Measurements from ENCODE around the gene FRRS1.
A peak's percentile ranks its signal among the peaks of the same experiment; 100 is the strongest.

FRRS1 gene

DNA sequence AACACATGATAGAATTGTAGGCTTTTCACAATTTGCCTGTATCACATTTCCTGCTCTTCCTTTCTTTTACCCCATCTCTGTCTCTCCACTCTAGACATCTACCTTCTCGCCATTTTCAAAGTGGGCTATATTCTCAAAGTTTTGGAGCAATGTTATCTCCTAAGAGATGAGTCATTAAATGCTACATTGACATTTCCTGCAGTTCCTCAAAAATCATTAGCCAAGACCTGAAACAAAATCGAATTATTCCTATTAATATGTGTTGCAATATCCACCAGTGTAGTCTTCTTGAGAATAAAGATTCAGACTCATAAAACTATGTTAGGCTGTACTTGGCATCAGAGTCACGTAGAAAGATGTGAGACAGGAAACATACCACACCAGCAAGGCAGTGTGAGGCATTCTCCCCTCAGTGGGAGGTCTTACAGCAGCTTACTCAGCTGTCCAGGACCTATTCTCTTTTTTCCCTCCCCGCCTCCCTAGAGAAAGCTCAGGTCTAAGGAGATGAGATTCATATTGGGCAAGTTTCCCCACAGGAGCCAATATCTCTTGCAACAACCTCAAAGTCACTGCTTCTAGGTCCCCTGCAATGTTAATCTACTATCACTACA lies 38.8 kb downstream of the FRRS1 start:
- no peak for DNase-seq

DNA sequence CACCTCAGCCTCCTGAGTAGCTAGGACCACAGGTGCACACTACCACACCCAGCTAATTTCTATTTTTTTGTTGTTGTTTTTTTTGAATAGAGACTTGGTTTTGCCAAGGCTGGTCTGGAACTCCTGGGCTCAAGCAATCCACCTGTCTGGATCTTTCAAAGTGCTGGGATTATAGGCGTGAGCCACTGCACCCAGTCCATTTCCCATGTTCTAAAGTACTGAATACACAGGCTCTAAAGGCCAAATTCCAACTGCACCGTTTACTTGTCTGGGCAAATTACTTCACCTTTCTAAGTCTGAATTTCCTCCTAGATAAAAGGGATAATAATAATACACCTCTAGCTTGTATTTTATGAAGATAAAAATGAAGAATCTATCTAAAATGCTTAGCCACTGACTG lies 39.6 kb downstream of the FRRS1 start:
- DNase-seq: no peak

DNA sequence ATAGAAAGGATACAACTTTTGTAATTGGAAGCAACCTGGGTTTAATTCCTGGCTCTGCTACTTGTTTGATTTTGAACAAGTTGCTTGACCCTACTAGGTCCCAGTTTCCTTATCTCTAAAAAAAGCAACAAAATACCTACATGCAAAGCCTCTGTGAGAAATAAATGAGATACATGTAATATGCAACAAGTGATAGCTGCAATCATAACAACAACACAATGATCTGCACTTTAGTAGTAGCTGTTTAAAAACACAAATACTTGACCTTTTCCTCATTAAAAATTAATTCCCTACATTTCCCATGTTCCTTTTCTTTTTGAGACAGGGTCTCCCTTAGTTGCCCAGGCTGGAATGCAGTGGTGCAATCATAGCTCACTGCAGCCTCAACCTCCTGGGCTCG lies 40.0 kb downstream of the FRRS1 start:
- no peak for DNase-seq

DNA sequence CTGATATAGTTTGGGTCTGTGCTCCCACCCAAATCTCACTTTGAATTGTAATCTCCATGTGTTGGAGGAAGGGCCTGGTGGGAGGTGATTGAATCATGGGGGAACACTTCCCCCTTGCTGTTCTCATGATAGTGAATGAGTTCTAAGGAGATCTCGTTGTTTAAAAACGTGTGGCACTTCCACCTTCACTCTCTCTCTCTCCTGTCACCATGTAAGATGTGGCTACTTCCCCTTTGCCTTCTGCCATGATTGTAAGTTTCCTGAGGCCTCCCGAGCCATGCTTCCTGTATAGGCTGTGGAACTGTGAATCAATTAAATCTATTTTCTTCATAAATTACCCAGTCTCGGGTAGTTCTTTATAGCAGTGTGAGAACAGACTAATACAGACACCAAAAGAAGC lies 40.4 kb downstream of the FRRS1 start:
- DNase-seq: no peak

DNA sequence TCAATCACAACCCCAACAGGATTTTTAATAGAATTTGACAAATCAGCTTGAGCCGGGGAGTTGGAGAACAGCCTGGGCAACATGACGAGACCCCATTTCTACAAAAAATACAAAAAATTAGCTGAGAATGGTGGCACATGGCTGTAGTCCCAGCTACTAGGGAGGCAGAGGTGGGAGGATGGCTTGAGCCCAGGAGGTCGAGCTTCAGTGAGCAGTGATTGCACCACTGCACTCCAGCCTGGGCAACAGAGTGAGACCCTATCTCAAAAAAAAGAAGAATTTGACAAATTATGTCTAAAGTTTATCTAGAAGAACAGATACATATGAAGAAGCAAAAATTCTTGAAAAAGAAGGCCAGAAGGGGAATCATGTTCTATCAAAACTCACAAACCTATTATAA lies 43.2 kb downstream of the FRRS1 start:
- DNase-seq: no peak

DNA sequence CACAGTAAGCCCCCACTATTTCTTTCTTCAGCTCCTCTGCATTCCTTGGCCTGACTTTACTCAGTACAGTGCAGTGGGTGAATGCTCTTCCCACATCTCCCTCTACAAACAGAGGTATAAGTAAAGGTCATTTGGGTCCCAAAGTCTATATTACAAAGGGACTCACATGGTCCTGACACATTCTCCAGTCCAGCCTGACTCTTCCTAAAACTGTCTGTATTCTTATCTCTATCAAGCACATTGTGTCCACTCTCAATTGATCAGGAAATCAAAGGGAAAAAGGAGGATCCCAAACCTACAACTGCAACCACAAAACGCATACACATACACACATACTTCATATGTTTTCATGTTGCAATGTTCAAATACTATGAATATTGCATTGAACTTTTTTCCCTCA lies 49.4 kb downstream of the FRRS1 start:
- no peak for DNase-seq

DNA sequence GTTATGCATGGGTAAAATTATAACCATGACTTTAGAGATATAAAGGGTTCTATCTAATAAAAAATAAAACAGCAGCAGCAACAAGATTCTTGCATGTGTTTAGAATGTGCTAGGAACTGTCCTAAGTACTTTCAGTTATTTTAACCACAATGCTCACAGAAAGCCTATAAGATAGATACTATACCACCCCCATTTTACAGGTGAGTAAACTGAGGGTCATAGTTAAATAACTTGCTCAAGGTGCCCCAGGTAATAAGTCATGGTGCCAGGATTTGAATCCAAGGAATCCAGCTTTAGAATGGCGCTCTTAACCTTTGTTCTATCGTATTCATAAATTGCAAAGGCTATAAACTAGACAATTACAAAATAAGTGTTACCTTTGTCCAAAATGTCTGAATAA lies 53.4 kb downstream of the FRRS1 start:
- no peak for DNase-seq

GRCh38 chr1:99710994-99711393 lies 55.4 kb downstream of the FRRS1 start:
- no peak for DNase-seq

DNA sequence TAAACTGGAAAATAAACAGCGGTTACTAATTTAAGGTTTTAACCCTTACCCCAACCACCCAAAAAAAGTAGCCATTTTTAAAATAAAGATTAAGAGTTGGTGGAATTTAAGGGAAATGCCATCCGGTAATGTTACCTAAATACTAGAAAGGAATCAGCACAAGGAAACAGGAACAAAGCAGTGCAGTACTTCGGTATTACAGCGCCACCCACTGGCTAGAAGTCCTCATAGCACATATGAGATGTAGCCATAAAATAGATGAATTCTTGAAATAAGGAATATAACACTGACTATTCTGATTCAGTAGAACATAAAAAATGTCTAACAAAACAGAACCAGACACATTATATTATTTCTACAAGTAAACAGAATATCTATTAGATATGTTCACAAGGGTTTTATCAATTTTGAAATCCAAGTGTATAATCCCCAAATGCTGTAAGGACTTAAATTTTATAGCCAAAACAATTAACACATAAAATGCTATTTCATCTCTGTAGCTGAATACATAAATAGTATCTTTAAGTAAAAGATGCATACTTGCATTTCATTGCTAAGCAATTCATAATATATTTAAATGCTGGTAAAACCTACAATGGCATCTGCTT lies 58.8 kb downstream of the FRRS1 start:
- peak; percentile 79 for DNase-seq

GRCh38 chr1:99705385-99705784 lies 61.0 kb downstream of the FRRS1 start:
- no peak for DNase-seq

- DNase-seq: no peak
These were observed 62.0 kb downstream of the FRRS1 start for GRCh38 chr1:99704356-99704816.

DNA sequence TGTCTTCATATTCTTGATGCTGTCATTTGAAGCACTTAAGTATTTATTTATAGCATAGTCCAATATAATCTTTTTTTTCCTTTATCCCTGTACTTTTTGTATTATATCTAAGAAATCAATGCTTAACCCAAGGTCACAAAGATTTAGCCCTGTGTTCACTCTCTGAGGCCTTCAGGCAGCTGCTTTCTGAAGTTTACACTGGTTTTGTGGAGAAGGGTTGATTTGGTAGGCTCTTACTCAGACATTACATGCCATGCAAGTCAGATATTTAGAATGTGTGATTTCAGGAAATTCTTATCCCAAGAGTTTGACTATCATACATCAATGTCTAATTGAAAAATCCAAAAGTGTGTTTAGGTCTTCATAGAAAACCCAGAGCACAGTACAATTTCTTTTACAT lies 64.2 kb downstream of the FRRS1 start:
- DNase-seq: no peak

DNA sequence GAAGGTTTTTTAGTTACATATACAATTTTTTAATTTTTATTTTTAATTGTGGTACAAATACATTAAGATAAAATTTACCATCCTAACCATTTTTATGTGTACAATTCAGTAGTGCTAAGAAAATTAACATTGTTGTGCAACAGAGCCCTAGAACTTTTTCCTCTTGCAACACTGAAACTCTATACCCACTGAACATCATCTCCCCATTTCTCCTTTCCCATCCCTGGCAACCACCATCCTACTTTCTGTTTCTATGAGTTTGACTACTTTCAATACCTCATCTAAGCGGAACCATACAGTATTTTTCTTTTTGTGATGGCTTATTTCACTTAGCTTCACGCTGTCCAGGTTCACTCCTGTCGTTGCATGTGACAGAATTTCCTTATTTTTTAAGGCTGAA lies 66.4 kb downstream of the FRRS1 start:
- DNase-seq: no peak

DNA sequence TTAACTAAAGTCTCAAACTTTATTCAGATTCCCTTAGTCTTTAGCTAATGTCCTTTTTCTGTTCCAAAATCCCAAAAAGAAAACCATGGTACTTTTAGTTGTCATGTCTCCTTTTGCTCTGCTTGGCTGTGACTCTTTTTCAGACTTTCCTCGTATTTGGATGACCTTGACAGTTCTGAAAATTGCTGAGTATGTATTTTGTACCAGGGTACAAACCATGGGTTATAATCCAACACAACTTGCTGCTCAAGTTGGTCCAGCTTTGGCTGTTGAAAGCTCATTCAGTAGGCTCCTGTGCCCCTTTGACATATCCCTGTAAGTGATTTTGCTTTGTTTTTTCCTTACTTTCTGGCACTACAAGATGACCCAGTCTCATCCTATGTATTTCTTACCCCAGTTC lies 68.9 kb downstream of the FRRS1 start:
- DNase-seq: no peak

DNA sequence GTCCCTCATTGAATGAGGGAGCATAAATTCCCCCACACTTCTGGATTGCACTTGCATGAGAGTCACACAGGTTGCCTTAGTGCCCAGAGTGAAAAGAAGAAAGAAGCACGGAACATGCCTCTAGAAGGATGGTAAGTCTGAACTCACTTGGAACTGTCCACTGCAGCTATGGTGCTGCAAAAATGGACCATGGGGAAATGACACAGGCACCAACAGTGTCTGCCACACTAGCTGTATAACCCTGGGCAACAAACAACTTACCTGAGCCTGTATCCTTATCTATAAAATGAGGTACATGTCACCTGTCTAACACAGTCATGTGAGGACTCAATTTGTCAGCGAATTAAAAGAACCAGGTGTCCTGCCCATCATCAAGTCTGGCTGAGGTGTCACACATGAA lies 69.8 kb downstream of the FRRS1 start:
- DNase-seq: no peak

DNA sequence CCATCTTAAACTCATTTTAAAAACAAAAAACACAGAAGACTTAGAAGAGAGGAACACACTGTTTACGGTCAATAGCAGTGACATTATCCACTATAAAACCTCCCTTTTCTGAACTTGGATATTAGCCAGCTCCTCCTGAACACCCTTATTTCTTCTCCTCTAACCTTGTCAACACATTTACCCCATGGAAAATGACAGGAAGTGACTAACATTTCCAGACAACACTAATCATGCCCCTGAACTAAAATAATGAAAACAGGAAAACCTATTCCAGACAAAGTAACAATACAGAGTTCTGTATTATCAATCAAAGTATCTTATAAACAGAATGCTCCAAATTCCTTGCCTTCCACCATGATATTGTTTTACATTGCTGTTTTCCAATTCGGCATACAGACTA lies 75.3 kb downstream of the FRRS1 start:
- DNase-seq: no peak

GRCh38 chr1:99685516-99686180 lies 80.8 kb downstream of the FRRS1 start:
- peak; percentile 88 for DNase-seq

DNA sequence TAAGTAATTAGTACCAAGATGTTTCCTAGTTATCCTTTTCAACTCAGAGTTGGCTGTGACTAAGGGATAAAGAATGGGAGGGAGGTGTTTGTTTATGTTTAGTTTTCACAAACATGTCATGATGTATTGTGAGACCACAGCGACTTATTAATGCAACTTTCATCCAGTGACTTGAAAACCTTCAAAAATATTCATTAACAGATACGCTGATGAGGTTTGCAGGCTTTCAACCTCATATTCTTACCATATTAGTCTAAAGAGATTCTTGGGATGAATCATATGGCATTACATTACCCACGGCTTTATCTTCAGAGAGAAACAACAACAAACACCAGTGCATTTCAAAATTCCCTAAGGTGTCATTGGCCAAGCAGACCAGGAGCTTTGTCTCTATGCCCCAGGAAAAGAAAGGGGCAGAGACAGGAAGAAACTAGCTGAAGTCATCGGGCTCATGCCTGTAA lies 84.1 kb downstream of the FRRS1 start:
- DNase-seq: no peak

- no peak for DNase-seq
These were observed 84.9 kb downstream of the FRRS1 start for GRCh38 chr1:99681583-99681982.

DNA sequence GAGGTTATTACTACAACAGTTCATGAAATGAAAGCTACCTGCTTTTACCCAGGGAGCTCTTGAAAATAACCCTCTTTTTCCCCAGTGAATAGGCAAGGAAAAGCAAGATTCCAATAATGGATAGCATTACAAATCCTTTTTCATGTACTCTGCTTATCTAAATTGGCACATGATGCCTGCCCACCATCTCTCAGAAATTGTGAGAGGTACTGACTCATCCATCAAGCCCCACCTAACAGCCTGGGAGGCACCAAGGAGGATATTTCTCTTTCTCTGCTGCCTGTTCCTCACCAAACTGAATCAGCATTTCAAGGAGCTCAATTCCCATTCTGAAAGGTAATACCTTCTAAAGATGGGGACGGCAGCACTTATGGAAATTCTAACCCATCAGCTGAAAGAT lies 86.2 kb downstream of the FRRS1 start:
- DNase-seq: no peak

DNA sequence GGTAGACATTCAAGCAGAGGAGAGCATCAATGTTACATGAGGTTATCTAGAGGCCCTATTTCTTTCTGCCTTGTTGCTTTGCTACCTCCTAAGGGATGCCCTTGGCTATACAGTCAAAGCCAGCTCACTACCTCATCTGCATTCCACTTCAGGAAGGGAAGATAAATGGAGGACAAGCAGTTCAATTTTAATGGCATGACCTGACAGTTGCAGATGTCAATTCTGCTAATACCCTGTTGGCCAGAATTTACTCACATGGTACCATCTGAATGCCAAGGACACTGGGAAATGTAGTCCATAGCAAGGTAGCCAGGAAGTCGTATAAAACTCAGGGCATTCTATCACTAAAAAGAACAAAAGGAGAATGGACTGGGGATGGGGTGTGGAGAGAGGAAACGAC lies 89.0 kb downstream of the FRRS1 start:
- no peak for DNase-seq

DNA sequence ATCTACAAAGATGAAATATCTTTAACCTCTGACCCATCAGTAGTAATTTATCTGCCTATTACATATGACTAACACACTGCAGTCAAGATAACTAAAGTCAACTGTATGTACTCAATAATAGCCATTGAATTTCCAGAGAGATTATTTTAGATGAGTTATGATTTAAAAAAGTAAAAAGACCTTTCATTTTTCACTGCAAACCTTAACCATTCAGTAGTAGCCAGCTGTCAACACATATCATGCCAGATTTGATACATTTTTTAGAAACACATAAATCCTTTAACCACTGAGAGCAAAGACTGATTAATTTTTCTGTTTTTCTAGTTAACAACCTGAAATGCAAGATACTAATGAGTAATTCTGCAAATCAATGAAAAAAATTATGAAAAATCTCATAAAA lies 89.6 kb downstream of the FRRS1 start:
- DNase-seq: no peak

DNA sequence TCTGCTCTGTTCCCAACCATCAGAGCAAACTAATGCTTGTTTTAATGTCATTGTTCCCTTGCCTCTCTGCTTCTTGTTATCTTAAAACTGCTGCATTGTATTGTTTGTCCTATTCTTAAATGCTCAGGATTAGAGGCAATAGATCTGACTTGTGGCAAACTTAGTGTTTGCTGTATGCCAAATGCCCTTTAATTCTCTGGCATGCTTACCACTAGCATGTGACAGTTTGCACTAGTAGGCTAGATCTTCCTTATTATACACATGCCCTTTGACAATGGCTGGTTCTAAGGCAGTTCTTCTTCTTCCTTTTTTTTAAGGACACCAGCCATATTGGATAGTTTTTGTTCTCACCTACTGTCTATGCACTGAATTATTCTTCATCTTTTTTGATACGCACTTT lies 90.4 kb downstream of the FRRS1 start:
- DNase-seq: no peak

GRCh38 chr1:99675292-99675691 lies 91.1 kb downstream of the FRRS1 start:
- DNase-seq: no peak

Data from femur (tissue), 1 donor.